ENCODE measurements around the gene TGFBRAP1.
"Not testable (repeated sequence)": the region's sequence is repeated elsewhere in the genome, so short reads cannot be mapped to it uniquely, and the experiment has no call there.

The TGFBRAP1 gene

DNA sequence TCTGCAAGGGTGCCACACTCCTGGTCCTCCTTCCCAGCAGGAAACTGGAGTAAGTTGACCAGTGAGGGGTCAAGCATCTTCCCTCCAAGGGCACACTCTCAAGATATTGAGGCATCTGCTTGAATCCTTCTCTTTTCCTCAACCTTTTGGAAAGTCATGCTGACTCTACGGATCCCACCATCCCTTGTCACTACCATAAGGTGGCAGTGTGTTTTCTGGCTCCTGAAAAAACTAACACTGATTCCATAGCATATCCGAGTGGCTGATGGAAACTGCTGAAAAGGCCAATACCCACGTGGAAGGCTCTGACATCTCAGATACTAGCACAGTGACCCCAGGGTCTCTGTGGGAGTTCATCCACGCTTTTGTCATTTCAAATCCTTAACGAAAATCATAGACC lies 50.9 kb downstream of the TGFBRAP1 start:
- in situ Hi-C loops (cut with MboI; ENCODE audit: low sequenced_read_pairs): no loop called here

DNA sequence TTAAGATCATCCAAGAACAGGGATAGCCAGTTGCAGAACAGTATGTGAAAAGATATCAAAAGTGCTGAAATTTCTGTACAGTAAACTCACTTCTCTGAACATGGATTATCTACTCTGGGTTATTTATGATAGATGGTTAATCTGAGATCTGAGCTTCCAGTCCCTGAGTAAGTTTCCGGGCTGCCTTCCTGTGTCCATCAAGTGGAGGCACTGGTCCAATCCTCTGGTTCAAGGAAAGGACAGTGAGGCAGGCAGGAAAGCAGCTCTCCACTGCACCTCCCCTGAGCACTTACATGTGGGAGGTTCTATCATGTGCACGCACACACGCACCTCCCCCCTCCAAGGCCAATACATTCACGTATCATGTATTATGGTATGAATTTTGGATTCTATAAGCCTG lies 55.5 kb downstream of the TGFBRAP1 start:
- in situ Hi-C loops (cut with MboI; ENCODE audit: low sequenced_read_pairs): no loop called here

DNA sequence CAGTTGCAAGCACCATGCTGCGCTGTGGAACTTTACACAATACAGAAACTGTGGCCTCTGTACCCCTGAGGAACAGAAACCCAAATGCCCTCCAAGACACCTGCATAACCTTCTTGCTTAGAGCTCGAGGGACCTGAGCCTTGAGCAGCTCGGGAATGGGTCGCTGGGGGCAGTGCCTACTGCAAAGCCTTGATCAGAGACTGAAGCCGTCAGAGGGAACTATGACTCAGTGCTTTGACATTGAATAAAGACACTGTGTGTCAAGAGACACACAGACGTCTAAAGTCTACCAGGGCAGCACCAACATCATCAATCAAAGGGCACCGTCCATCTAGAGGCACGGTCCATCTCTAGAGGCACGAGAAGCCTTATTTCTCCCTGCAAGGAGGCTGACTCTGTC lies 57.4 kb downstream of the TGFBRAP1 start:
- in situ Hi-C loops (cut with MboI; ENCODE audit: low sequenced_read_pairs): no loop called here

DNA sequence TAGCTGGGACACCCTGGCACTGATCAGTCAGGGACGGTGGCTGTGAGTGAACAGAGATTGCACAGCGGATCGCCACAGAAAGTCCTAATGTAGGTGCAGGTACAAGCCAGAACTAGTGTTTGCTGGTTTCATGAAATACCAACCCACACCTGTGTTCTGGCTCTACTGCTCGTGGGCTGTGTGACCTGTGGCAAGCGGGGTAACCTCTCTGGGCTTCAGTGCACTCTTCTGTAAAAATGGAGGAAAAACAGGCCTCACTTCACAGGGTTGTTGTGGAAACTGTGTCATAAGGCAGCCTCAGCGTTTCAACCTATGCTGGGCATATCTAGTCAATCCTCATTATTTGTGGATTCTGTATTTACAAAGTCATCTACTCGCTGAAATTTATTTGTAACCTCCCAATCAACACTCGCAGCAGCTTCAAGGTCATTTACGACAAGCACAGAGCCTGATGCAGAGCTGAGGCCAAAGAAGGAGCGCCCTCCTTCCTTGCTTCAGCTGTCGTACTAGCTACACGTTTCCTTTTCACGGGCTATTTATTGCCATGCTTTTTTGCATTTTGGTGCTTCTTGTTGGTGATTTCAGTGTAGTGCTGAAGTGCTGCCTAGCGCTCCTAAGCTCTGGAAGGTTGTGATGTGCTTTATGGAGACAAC lies 58.0 kb downstream of the TGFBRAP1 start:
- in situ Hi-C loops (cut with MboI; ENCODE audit: low sequenced_read_pairs): no loop called here

DNA sequence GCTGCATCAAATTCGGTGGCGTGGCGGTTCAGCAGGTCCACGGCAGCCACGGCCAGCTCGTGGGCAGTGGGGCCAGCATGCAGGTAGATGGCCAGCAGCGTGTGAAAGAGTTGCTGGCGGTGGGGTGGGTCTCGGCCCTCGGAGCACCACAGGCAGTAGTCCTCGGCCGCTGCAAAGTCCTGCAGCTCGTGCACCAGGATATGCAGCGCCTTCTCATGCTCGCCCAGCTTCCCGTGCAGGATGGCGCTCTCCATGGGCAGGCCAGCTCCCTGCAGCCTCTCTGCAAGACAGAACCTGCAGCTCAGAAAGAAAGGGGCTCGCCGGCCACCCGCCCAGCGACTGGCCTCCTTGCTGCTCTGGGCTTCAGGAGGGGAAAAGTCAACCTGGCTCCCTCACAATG lies 60.1 kb downstream of the TGFBRAP1 start:
- in situ Hi-C loops (cut with MboI; ENCODE audit: low sequenced_read_pairs): no loop called here

DNA sequence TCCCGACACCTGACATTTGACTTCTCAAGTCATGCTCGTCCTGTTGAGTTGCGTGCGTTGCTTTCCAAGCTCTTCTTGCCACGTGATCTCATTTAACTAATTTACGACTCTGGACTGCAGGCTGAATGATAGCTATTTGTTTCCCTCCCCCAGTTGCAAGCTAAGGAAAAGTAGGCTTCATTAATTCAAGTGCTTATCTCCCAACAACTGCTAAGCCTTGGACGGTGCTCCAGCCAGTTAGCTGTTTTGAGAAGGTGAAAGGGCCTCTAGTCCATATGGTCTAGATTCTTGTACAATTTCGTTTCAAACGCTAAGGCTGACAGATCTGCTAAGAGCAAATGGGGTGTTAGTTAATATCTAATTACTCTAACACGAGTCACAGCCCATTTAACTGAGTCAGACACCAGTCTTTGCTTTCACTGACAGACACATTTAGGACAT lies 66.9 kb downstream of the TGFBRAP1 start:
- in situ Hi-C loops (cut with MboI; ENCODE audit: low sequenced_read_pairs): no loop called here

DNA sequence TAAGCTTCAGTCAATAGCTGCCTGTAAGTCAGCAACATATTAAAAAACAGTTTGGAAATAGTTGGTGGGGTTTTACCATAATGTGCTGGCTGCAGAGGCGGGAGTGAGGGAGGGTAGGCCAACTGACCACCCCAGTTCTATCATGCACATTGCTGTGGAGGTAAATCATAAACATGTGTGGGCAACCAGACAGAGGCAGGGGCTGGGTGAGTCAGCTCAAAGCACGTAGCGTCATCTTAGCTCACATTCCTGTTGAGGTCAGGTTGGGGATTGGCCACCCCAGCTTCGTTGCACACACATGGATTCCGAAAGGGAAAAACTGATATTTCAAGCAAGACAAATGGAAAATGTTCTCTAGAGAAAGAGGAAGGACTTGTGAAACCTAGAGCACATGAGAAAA lies 68.5 kb downstream of the TGFBRAP1 start:
- in situ Hi-C loops (cut with MboI; ENCODE audit: low sequenced_read_pairs): no loop called here

DNA sequence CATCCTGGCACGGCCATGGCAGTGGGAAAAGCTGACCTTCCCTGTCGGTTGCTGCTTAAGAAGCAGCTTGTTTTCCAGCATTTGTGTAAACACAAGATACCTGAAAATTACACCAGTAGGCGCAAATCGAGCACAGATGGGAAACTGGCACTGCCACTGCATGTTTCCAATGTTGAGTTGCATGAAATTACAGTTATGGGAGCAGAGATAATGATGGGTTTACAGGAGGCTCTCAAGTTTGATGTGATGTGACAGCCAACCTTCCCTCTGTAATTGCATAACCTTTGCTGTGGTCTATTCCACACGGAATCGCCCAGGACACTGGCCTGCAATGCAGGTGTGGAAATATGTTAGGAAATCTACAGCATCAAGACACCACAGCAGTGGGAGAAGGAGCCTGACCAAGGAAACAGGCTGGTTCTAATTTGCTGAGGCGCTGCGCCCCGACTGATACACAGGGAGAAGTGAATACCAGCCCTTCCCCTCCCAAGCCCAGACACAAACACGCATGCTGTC lies 70.6 kb downstream of the TGFBRAP1 start:
- in situ Hi-C loops (cut with MboI; ENCODE audit: low sequenced_read_pairs): no loop called here

DNA sequence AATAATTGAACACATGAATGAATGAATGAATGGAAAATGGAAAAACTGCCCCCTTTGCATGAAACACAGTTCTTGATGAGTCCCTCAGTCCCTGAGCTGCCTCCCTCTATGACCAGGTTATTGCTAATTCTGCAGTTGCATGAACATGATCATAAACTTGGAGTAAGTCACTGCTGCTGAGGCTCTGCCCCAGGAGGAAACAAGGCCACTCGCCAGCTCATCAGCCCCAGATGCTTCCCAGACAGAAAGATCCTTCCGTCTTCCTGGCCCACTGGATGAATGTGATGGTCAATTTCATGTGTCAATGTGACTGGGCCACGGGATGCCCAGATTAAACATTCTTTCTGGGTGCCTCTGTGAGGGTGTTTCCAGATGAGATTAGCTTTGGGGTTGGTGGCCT lies 71.6 kb downstream of the TGFBRAP1 start:
- in situ Hi-C loops (cut with MboI; ENCODE audit: low sequenced_read_pairs): no loop called here

DNA sequence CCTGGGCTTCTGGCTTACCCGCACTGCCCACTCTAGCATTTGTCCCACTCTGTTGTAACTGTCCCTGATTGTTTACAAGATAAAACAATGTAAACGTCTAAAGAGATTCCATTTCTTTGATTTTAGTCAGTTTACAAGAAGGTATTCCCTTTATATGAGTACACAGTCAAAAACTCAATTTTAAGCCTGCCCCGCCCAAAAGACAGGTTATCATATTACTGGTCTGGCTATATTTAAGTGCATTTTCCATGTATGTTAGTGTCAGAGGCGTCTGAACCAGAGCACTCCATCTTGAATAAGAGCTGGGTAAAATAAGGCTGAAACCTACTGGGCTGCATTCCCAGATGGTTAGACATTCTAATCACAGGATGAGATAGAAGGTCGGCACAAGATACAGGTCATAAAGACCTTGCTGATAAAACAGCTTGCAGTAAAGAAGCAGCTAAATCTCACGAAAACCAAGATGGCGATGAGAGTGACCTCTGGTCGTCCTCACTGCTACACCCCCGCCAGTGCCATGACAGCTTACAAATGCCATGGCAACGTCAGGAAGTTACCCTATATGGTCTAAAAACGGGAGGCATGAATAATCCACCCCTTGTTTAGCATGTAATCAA lies 73.0 kb downstream of the TGFBRAP1 start:
- in situ Hi-C loops (cut with MboI; ENCODE audit: low sequenced_read_pairs): no loop called here

DNA sequence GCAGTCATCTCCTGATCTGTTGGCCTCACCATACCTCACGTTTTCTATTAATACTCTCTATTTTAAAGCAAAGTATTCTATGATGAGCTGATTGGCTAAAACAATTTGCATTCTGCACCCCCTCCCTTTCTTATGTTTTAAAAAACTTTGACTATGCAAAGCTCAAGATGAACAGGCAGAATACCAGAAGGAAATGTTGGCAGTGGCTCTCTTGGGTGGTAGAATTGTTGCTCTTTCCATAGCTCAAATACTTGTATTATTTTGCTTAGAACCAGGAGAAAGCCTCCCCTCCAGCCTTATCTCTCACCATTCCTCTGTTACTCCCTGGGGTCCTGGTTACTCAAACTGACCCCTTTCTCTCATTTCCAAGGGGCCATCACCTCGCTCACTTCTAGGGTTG lies 73.6 kb downstream of the TGFBRAP1 start:
- in situ Hi-C loops (cut with MboI; ENCODE audit: low sequenced_read_pairs): no loop called here

DNA sequence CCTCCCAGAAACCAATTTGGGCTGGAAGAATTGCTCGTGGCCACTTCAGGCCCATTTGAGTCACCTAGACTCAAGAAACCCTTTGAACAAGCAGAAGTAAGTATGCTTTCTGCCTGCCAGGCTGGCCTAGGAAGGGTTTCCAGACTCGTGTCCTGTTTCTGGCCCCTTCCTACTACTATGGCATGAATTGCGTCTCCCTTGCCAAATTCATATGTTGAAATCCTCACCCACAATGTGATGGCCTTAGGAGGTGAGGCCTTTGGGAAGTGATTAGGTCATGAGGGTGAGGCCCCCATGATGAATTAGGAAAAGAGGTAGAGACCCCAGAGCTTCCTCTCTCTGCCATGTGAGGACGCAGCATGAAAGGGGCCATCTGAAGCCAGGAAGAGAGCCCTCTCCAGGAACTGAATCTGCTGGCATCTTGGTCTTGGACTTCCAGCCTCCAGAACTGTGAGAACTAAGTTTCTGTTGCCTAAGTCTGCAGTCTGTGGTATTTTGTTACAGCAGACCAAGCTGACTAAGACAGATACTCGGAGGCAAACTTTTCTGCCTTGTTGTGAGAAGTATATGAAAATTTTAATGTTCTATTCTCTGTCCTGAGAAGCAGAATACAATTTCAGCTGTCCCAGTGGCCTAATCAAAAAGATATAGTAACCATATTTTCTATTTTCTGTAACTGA lies 74.9 kb downstream of the TGFBRAP1 start:
- in situ Hi-C loops (cut with MboI; ENCODE audit: low sequenced_read_pairs): no loop called here

DNA sequence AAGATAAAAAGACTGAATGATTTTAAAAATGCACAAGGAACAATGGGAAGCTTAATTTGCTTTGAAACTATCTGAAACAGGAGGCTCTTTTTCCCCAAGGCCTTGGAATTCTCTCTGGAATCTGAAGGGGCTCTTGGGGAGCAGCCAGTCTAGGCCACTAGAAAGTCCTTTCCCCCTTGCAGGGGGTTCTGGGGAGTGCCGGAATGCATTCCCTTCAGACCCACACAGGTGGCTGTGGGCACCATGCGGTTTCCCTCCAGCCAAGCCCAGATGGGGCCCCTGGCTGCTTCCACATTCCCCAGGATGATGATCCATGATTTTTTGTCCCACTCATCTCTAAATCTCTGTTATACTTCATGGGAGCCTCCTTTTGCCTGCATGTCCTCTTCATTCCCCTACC lies 77.3 kb downstream of the TGFBRAP1 start:
- in situ Hi-C loops (cut with MboI; ENCODE audit: low sequenced_read_pairs): no loop called here

DNA sequence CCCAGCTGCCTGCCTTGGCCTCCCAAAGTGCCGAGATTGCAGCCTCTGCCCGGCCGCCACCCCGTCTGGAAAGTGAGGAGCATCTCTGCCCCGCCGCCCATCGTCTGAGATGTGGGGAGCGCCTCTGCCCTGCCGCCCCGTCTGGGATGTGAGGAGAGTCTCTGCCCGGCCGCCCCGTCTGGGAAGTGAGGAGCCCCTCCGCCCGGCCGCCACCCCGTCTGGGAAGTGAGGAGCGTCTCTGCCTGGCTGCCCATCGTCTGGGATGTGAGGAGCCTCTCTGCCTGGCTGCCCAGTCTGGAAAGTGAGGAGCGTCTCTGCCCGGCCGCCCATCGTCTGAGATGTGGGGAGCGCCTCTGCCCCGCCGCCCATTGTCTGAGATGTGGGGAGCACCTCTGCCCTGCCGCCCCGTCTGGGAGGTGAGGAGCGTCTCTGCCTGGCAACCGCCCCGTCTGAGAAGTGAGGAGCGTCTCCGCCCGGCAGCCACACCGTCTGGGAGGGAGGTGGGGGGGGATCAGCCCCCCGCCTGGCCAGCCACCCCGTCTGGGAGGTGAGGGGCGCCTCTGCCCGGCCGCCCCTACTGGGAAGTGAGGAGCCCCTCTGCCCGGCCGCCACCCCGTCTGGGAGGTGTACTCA lies 78.4 kb downstream of the TGFBRAP1 start:
- in situ Hi-C loops (cut with MboI; ENCODE audit: low sequenced_read_pairs): not testable (repeated sequence)

DNA sequence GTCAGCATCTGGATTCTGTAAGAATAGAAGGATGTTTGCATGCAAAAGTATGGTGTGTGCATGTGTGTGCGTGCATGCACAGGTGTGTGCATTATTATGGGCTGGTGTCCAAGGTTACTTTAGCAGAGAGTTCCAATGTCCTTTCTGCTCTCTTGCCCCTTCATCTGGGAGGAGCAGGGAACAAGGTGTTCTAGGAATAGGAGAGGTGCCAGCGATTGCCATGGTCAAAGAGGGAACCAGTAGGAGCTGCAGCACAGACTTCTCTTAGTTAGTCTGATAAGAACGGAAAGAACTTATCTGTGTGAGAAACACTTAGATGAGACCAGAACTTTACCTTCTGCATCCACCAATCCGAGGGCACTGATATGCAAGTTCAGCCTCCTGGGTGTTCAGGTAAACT lies 79.6 kb downstream of the TGFBRAP1 start:
- in situ Hi-C loops (cut with MboI; ENCODE audit: low sequenced_read_pairs): no loop called here

DNA sequence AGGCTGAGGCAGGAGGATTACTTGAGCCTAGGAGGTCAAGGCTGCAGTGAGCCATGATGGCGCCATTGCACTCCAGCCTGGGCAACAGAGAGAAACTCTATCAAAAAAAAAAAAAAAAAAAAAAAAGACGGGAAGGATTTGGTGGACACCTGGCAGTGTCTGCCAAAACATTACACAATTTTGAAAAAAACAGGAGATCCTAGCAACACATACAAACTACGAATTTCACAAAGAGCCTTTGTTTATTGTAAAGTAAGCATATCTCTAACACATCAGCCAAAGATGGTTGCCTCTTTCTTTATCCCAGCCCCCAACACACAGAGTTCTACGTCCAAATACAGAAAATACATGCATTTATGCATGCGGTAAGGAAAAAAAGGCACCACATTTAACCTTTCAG lies 80.4 kb downstream of the TGFBRAP1 start:
- in situ Hi-C loops (cut with MboI; ENCODE audit: low sequenced_read_pairs): no loop called here

DNA sequence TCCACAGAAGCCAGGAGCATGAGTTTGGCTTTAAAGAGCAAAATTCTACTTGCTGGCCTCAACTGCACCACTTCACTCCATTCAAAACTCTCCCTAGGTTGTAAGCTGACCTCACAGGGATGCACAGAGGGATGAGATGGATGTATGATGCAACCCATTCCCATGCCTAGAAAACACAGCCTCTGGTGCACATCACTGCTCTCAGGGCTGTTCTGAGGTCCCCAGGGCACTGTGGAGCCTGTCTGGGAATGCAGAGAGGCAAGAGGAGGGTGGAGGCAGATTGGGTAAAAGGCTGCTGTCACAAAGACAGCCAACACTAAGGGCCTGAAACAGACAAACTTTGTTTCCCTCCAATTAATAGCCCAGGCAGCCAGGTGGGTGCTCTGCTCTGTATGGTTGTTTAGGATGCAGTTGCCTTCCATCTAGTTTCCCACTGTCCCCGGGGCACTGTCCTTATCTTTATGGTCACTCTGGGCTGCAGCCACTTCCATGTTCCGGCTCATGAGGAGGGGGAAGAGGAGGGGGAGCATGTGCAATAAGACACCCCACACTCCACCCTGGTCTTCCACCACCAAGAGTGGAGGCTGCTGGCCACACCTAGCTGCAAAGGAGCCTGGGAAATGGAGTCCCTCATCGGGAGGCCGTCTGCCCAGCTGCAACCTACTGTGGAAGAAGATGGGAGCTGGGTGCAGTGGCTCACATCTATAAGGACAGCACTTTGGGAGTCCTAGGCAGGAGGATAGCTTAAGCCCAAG lies 81.0 kb downstream of the TGFBRAP1 start:
- in situ Hi-C loops (cut with MboI; ENCODE audit: low sequenced_read_pairs): no loop called here

DNA sequence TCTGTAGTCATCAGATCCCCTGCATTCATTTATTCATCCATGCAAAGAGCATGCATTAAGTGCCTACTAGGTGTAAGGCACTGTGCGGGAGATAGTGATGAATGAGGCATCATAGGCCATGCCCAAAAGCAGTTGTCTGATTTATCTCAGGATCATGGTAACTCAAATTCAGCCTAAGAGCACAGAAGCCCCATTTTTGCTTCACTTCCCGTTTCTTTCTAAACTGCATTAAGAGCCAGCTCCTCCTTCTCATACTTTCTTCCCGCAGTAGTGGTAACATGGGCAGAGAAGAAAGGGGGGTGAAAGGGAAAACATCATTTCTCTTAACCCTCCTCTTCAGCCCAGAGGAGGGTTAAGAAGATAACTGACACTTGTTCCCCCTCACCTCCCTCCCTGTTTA lies 85.1 kb downstream of the TGFBRAP1 start:
- in situ Hi-C loops (cut with MboI; ENCODE audit: low sequenced_read_pairs): no loop called here

DNA sequence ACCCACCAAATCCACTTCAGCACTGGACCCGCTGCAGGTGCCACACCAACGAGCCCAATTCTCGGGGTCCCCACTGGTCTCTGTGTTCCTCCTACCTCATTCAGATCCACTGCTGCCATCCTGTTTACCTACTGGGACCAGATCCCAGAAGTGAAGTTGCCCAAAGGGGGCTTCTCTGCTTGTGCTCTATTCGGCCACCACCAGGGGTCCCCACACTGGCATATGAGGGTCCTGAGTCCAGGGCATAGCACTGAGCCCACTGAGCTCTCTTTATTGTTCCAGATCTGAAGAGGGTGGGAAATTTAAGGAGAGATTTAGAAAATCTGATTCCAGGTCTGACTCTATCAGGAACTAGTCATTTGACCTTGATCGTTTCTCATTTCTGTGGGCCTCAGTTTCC lies 85.6 kb downstream of the TGFBRAP1 start:
- in situ Hi-C loops (cut with MboI; ENCODE audit: low sequenced_read_pairs): no loop called here

DNA sequence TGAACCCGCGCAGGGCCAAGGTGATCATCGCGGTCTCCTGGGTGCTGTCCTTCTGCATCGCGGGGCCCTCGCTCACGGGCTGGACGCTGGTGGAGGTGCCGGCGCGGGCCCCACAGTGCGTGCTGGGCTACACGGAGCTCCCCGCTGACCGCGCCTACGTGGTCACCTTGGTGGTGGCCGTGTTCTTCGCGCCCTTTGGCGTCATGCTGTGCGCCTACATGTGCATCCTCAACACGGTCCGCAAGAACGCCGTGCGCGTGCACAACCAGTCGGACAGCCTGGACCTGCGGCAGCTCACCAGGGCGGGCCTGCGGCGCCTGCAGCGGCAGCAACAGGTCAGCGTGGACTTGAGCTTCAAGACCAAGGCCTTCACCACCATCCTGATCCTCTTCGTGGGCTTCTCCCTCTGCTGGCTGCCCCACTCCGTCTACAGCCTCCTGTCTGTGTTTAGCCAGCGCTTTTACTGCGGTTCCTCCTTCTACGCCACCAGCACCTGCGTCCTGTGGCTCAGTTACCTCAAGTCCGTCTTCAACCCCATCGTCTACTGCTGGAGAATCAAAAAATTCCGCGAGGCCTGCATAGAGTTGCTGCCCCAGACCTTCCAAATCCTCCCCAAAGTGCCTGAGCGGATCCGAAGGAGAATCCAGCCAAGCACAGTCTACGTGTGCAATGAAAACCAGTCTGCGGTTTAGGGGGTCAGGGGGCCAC lies 87.1 kb downstream of the TGFBRAP1 start:
- in situ Hi-C loops (cut with MboI; ENCODE audit: low sequenced_read_pairs): no loop called here
